ENCODE data around the gene EPHA4. TPM values are rescaled to one million over a fixed set of nuclear protein-coding genes. Genes with fewer than 3 reads are reported as not detected.

EPHA4 gene
- total and polyA plus RNA-seq, 2 of the 4 experiments (the other 2 are of a cell fraction) = 36.9 to 132 TPM

DNA sequence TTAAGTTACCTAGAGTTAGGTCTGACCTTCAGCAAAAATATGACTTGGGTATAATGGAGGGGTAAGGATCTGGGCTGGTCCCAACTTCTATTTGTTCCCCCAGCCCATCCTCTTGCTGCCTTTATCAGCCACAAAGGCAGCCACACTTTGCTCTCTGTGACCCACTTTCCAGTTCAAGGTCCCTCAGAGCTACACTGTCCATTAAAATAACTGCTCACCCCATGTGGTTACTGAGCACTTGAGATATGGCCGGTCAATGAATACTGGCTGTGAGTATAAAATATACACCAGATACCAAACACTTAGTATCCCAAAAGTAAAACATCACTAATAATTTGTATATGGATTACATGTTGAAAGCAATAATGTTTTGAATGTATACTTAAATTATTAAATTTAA is 67.2 kb downstream of the EPHA4 start:
- H4K5ac ChIP-seq (ENCODE audit: low read depth, low read length) = no peak overlapping the region
- H3K14ac ChIP-seq (replicated peaks; ENCODE audit: low read depth, low read length) = no peak overlapping the region
- POLR2A ChIA-PET (ENCODE audit: unreplicated experiment) = no interaction called here
- H4K8ac ChIP-seq (ENCODE audit: low read depth in 2 of 2, low read length in 2 of 2) = no peak overlapping the region
- intact Hi-C loops (cut with micrococcal nuclease) (loop anchor here (5.0 kb wide), 1 partner anchor 62 kb away; no protein-coding TSS in a partner anchor), in situ Hi-C loops (cut with MboI; ENCODE audit: low sequenced_read_pairs) (no loop called here), dilution Hi-C loops (cut with HindIII; ENCODE audit: low sequenced_read_pairs, unreplicated experiment) (no loop called here)
- no peak overlapping the region for H2BK120ac ChIP-seq (ENCODE audit: low read depth, low read length)
- H4K20me1 ChIP-seq (ENCODE audit: insufficient read depth, low read length) = no peaks in the 10 kb centered on the region
- no peak for DNase-seq
- no peak overlapping the region for H3K27ac ChIP-seq (ENCODE audit: insufficient read depth, low read length)
- TF ChIP-seq MAZ (IDR thresholded peaks at IDR 0.05; ENCODE audit: borderline replicate concordance, low read depth, low read length) = no peak
- no peak for TF ChIP-seq USF2 (IDR thresholded peaks at IDR 0.05; ENCODE audit: low read depth, low read length)
- no peak for TF ChIP-seq CTCF (conservative IDR thresholded peaks at IDR 0.05; ENCODE audit: low read depth, low read length)
- TF ChIP-seq CHD1 (IDR thresholded peaks at IDR 0.05; ENCODE audit: low read depth, low read length) = no peak
- TF ChIP-seq RAD21 (IDR thresholded peaks at IDR 0.05; ENCODE audit: low read length) = no peak
- no peak for TF ChIP-seq FOS (IDR thresholded peaks at IDR 0.05; ENCODE audit: low read depth, low read length)
- no peak for TF ChIP-seq NFE2L2 (IDR thresholded peaks at IDR 0.05; ENCODE audit: low read depth, low read length)
- TF ChIP-seq RCOR1 (IDR thresholded peaks at IDR 0.05; ENCODE audit: insufficient replicate concordance, low read length) = no peak
- TF ChIP-seq RFX5 (IDR thresholded peaks at IDR 0.05; ENCODE audit: low read depth, low read length) = no peak
- TF ChIP-seq, protein P1, sequence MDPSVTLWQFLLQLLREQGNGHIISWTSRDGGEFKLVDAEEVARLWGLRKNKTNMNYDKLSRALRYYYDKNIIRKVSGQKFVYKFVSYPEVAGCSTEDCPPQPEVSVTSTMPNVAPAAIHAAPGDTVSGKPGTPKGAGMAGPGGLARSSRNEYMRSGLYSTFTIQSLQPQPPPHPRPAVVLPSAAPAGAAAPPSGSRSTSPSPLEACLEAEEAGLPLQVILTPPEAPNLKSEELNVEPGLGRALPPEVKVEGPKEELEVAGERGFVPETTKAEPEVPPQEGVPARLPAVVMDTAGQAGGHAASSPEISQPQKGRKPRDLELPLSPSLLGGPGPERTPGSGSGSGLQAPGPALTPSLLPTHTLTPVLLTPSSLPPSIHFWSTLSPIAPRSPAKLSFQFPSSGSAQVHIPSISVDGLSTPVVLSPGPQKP (IDR thresholded peaks at IDR 0.05; ENCODE audit: borderline replicate concordance, low read depth, low read length) = no peak
- no peak for TF ChIP-seq POLR2A (IDR thresholded peaks at IDR 0.05; ENCODE audit: low read depth, low read length)
- no peak for TF ChIP-seq MAFK (IDR thresholded peaks at IDR 0.05; ENCODE audit: low read depth, low read length)
- TF ChIP-seq MXI1 (IDR thresholded peaks at IDR 0.05; ENCODE audit: borderline replicate concordance, low read depth, low read length) = no peak
- TF ChIP-seq SMC3 (IDR thresholded peaks at IDR 0.05; ENCODE audit: low read depth, low read length) = no peak
- no peak for TF ChIP-seq CEBPB (IDR thresholded peaks at IDR 0.05; ENCODE audit: low read depth, low read length)
- H2BK15ac ChIP-seq (ENCODE audit: low read depth, low read length) = no peak overlapping the region
- H2AK9ac ChIP-seq (replicated peaks; ENCODE audit: low read depth, low read length, poor library complexity) = no peak overlapping the region
- no peaks in the 10 kb centered on the region for H3K27me3 ChIP-seq (ENCODE audit: control insufficient read depth, insufficient read depth, low read length)
- ATAC-seq (ENCODE audit: low read depth) = no peak
- no peak overlapping the region for H3K9ac ChIP-seq (ENCODE audit: low read depth, low read length)
- H3K23ac ChIP-seq (ENCODE audit: low read depth, low read length) = no peak overlapping the region
- no peak overlapping the region for H2BK5ac ChIP-seq (ENCODE audit: low read depth, low read length, poor library complexity, severe bottlenecking)
- no peak overlapping the region for H3K18ac ChIP-seq (ENCODE audit: low read depth, low read length)
- H2AFZ ChIP-seq (replicated peaks; ENCODE audit: low read length, poor library complexity) = no peak overlapping the region
- no peak overlapping the region for H3K56ac ChIP-seq (ENCODE audit: extremely low read depth, insufficient read depth, low read length)
- H2AK5ac ChIP-seq (ENCODE audit: low read depth, low read length) = no peak overlapping the region
- H3K4me3 ChIP-seq (ENCODE audit: insufficient read depth, low read depth, low read length) = no peak overlapping the region
- no peak overlapping the region for H3K4ac ChIP-seq (ENCODE audit: low read depth, low read length)
- no CpG with 5 or more reads among the region's 1 CpG for whole genome bisulfite sequencing, 2 experiments (ENCODE audit: extremely low coverage in 2 of 2, insufficient read length in 1 of 2)
- H4K91ac ChIP-seq (ENCODE audit: insufficient read depth, low read depth, low read length) = no peak overlapping the region
- no peak overlapping the region for H3K4me2 ChIP-seq (ENCODE audit: low read depth, low read length)
- no peak overlapping the region for H2BK20ac ChIP-seq (ENCODE audit: low read depth, low read length)
- no peaks in the 10 kb centered on the region for H3K9me3 ChIP-seq (ENCODE audit: control insufficient read depth, insufficient read depth, low read length)
- peaks cover 3 to 12% of the 10 kb centered on the region in 2 experiments; a peak in 2 of 4 replicates for H3K79me1 ChIP-seq (ENCODE audit: low read depth in 1 of 2, low read length in 2 of 2)
- H3K9me1 ChIP-seq (ENCODE audit: insufficient read depth, low read length) = no peaks in the 10 kb centered on the region
- peaks cover 5% of the 10 kb centered on the region for H3K36me3 ChIP-seq (ENCODE audit: control insufficient read depth, insufficient read depth, low read length)
- CTCF ChIA-PET = interaction anchor here (1.0 kb wide), 1 partner anchor 14 kb away, joined by 3 read pairs; no protein-coding TSS in a partner anchor
- peaks cover 12% of the 10 kb centered on the region for H3K4me1 ChIP-seq (ENCODE audit: control insufficient read depth, insufficient read depth, low read length)
- BruUV-seq (replicated peaks) = no TSS peak
